ENCODE results near the gene FOXN3. TPM values are rescaled to one million over a fixed set of nuclear protein-coding genes. Genes with fewer than 3 reads are reported as not detected.

The FOXN3 gene
- total and polyA plus RNA-seq, 8 donors = 43.5 to 80.7 (median 49.1) TPM

DNA sequence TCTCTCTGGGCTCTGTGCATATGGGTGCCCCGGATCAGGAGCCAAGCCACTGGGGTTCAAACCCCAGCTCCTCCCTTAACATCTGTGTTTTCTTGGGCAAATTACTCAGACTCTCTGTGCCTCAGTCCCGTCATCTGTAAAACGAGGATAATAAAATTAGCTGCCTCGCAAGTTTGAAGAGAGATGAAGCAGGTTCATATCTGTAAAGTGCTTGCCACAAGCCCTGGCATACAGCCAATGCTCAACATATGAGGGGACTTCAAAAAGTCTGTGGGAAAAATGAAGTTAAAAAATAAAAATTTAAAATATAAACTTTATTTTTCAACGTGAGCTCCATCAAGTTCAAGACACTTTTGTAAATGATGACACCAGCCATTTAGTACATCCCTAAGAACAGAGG, 276.7 kb downstream of the FOXN3 start:
- H3K36me3 ChIP-seq = no peaks in the 10 kb centered on the region
- H3K27me3 ChIP-seq = no peaks in the 10 kb centered on the region
- no peak for DNase-seq
- no peak for ATAC-seq
- no peak overlapping the region for H3K27ac ChIP-seq
- TF ChIP-seq, protein P1, sequence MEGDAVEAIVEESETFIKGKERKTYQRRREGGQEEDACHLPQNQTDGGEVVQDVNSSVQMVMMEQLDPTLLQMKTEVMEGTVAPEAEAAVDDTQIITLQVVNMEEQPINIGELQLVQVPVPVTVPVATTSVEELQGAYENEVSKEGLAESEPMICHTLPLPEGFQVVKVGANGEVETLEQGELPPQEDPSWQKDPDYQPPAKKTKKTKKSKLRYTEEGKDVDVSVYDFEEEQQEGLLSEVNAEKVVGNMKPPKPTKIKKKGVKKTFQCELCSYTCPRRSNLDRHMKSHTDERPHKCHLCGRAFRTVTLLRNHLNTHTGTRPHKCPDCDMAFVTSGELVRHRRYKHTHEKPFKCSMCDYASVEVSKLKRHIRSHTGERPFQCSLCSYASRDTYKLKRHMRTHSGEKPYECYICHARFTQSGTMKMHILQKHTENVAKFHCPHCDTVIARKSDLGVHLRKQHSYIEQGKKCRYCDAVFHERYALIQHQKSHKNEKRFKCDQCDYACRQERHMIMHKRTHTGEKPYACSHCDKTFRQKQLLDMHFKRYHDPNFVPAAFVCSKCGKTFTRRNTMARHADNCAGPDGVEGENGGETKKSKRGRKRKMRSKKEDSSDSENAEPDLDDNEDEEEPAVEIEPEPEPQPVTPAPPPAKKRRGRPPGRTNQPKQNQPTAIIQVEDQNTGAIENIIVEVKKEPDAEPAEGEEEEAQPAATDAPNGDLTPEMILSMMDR (IDR thresholded peaks at IDR 0.05) = no peak
- H3K9me3 ChIP-seq = peaks cover 0 to 8% of the 10 kb centered on the region in 2 donors
- H3K4me1 ChIP-seq = peaks cover 0 to 7% of the 10 kb centered on the region in 2 donors
- no peak overlapping the region for H3K4me3 ChIP-seq
- intact Hi-C loops (cut with DNase I) = no loop called here

DNA sequence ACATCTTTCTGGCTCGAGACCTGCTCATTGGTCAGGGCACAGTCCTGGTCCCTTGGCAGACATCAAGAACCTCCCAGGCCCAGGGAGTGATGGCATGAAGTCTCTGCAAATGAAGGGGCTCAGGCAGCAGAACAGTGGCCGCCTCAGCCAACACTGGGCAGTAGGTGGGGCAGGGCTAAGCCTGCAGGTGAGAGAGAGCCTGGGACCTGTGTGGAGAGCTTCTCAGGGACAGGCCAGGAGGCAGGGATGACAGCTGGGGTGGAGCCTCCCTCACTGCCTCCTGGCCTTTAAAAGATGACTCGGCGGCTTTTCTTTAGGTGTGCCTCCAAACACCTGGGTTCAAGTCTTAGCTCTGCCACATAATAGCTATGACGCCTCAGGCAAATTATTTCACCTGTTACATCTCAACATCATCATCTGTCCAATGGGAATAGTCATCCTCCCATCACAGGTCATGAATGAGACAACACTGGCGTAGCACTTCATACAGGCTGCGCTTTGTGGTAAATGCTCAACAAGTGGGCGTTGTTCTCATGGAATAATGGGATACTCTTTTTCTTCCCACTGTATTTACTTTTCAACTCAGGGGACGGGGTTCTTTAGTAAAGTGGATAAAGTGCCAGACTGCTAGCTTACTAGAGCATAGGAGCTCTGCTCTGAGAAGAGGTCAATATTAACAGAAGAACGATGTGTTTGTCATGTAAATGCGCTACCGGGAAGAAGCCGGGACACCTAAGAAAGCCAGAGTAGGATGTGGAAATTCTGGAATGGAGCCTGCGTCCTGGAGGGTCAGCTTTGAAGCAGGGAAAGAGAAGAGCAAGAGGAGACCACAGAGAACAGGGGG, 277.4 kb downstream of the FOXN3 start:
- DNase-seq (peak in 1 of 4 donors; percentile 13), ATAC-seq (no peak)
- Histone ChIP-seq H3K4me3 (no peak overlapping the region), H3K36me3 (no peaks in the 10 kb centered on the region), H3K27me3 (no peaks in the 10 kb centered on the region), H3K27ac (no peak overlapping the region), H3K9me3 (peaks cover 0 to 8% of the 10 kb centered on the region in 2 donors), H3K4me1 (peaks cover 0 to 7% of the 10 kb centered on the region in 2 donors)
- intact Hi-C loops (cut with DNase I) = no loop called here
- TF ChIP-seq, protein P1 (IDR thresholded peaks at IDR 0.05) = no peak

DNA sequence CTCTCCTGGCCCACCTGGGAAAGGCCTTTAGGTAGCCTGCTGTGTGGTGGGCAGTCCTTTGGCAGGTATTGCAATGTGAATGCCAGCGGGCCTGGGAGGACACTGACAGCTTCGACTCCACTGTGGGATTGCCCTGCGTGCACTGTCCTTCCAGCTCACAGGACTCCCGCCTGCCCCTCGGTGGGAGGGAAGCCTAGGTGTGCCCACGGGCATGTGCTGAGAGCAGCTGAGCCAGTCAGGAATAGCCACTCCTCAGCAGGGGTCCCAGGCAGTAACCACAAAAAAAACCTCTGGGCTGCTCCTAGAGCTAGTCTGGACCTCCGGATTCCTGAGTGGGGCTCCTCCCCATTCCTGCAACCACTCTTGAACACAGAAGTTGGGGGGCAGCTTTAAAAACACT, 278.2 kb downstream of the FOXN3 start:
- Histone ChIP-seq H3K4me3 (no peak overlapping the region), H3K9me3 (peaks cover 0 to 8% of the 10 kb centered on the region in 2 donors), H3K4me1 (peaks cover 0 to 7% of the 10 kb centered on the region in 2 donors), H3K27me3 (no peaks in the 10 kb centered on the region), H3K36me3 (no peaks in the 10 kb centered on the region), H3K27ac (no peak overlapping the region)
- intact Hi-C loops (cut with DNase I) = no loop called here
- ATAC-seq (no peak), DNase-seq (no peak)
- TF ChIP-seq, protein P1 (IDR thresholded peaks at IDR 0.05) = no peak

DNA sequence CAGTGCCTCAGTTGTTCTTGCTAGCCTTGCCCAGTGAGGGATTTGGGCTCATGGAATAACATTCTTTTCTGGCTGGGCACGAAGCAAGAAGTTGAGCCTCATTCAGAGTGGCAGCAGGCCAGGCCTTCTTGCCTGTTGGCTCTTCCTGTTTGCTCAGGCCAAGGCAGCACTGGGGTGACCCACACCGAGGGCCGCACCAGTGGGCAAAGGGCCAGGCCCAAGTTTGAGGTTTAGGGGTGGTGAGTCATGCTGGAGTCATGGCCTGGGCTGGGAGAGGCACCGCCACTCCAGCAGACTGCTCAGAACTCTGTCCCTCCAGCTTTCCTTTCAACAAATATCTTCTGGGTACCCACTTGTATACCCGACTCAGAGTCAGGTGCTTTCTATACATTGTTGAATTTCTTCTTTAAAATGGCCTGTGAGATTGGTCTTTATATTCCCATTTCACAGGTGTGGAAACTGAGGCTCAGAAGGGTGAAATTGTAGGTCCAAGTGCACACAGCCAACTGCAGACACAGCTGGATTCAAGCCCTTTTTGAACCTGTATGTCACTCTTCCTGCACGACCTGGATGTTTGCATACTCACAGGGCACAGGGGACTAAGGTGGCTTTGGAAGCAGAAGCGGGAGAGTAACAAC, 279.4 kb downstream of the FOXN3 start:
- Histone ChIP-seq H3K4me3 (no peak overlapping the region), H3K27ac (no peak overlapping the region), H3K36me3 (no peaks in the 10 kb centered on the region), H3K4me1 (peaks cover 0 to 7% of the 10 kb centered on the region in 2 donors), H3K9me3 (peaks cover 0 to 8% of the 10 kb centered on the region in 2 donors), H3K27me3 (no peaks in the 10 kb centered on the region)
- DNase-seq (peak in 2 of 4 donors; percentile 89 to 93), ATAC-seq (peak; percentile 97)
- TF ChIP-seq, protein P1 (IDR thresholded peaks at IDR 0.05) = no peak
- intact Hi-C loops (cut with DNase I) = no loop called here

DNA sequence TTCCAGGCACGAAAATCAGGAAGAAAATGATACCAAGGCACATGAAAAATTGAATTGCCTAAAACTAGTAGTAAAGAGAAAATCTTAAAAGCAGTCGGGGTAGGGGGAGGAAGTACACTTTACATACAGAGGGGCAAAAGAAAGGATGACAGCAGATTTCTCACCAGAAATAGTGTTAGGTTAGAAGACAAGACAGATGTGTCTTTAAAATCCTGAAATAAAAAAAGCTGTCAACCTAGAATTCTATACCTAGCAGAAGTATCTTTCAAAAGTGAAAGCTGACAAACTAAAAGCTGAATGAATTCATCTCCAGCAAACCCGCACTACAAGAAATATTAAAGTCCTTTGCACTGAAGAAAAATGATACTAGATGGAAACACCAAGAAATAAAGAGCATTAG, 280.4 kb downstream of the FOXN3 start:
- Histone ChIP-seq H3K4me1 (peaks cover 0 to 7% of the 10 kb centered on the region in 2 donors), H3K27me3 (no peaks in the 10 kb centered on the region), H3K9me3 (peaks cover 0 to 8% of the 10 kb centered on the region in 2 donors), H3K27ac (no peak overlapping the region), H3K4me3 (no peak overlapping the region), H3K36me3 (no peaks in the 10 kb centered on the region)
- DNase-seq = no peak
- intact Hi-C loops (cut with DNase I) = no loop called here
- TF ChIP-seq, protein P1 (IDR thresholded peaks at IDR 0.05) = no peak
- ATAC-seq = no peak

Data from left lung (tissue), 10 donors.